HG02763 (cell line): ENCODE data around the gene ACP3.

Experiments
- ATAC-seq: cut with Tn5 transposase; IDR thresholded peaks from one replicate; pipeline ENCODE4 v1.9.1; 2021; ENCODE audit warnings: mild to moderate bottlenecking, moderate library complexity; ENCODE audit not compliant: unreplicated experiment

ACP3 gene

GRCh38 chr3:132311841-132312240, 5.4 kb upstream of the ACP3 start:
- no peak for ATAC-seq

- ATAC-seq: no peak
These were observed 1.4 kb upstream of the ACP3 start for GRCh38 chr3:132315851-132316250.

GRCh38 chr3:132318451-132318850, 1.2 kb downstream of the ACP3 start:
- no peak for ATAC-seq

- no peak for ATAC-seq
These were observed 4.1 kb downstream of the ACP3 start for GRCh38 chr3:132321304-132321703.

- no peak for ATAC-seq
These were observed 7.9 kb downstream of the ACP3 start for GRCh38 chr3:132325103-132325606.

- ATAC-seq: no peak
These were observed 8.4 kb downstream of the ACP3 start for GRCh38 chr3:132325634-132326033.

GRCh38 chr3:132326251-132326650, 9.0 kb downstream of the ACP3 start:
- no peak for ATAC-seq

- no peak for ATAC-seq
These were observed 14.9 kb downstream of the ACP3 start for GRCh38 chr3:132332082-132332481.

GRCh38 chr3:132332508-132332907, 15.3 kb downstream of the ACP3 start:
- ATAC-seq: no peak

- ATAC-seq: no peak
These were observed 24.5 kb downstream of the ACP3 start for GRCh38 chr3:132341746-132342145.

- ATAC-seq: no peak
These were observed 25.0 kb downstream of the ACP3 start for GRCh38 chr3:132342183-132342582.

GRCh38 chr3:132342610-132343009, 25.4 kb downstream of the ACP3 start:
- no peak for ATAC-seq

- ATAC-seq: no peak
These were observed 25.9 kb downstream of the ACP3 start for GRCh38 chr3:132343018-132343612.

- ATAC-seq: no peak
These were observed 27.6 kb downstream of the ACP3 start for GRCh38 chr3:132344666-132345280.

- no peak for ATAC-seq
These were observed 29.9 kb downstream of the ACP3 start for GRCh38 chr3:132346841-132347736.

- ATAC-seq: no peak
These were observed 30.6 kb downstream of the ACP3 start for GRCh38 chr3:132347811-132348210.

- ATAC-seq: no peak
These were observed 31.3 kb downstream of the ACP3 start for GRCh38 chr3:132348531-132348930.

GRCh38 chr3:132350814-132351213, 33.6 kb downstream of the ACP3 start:
- no peak for ATAC-seq

- no peak for ATAC-seq
These were observed 34.1 kb downstream of the ACP3 start for GRCh38 chr3:132351222-132351806.

GRCh38 chr3:132352556-132353143, 35.4 kb downstream of the ACP3 start:
- ATAC-seq: peak; percentile 37
